ENCODE results near the gene LSM12.

GRCh38 chr17:43999024-43999423 lies 67.4 kb downstream of the LSM12 start:
- TF ChIP-seq POLR2A (IDR thresholded peaks at IDR 0.05) (no peak), POLR2AphosphoS5 (IDR thresholded peaks at IDR 0.05) (no peak)

Measured in spleen (tissue), 3 donors.